HFF-Myc (cell line): ENCODE data around the gene CCNL1.

Experiments used
- DNase-seq: peaks from one replicate; pipeline ENCODE4 v3.0.0-alpha.2; 2011; ENCODE audit warnings: low read depth; ENCODE audit errors: extremely low read depth
- H3K4me3 ChIP-seq: replicated peaks from 2 replicates; pipeline ENCODE4 v1.5.1; 2011; ENCODE audit warnings: low read depth, mild to moderate bottlenecking, control low read depth, low read length
- TF ChIP-seq, protein P1 (sequence below): IDR thresholded peaks from 2 replicates; pipeline ENCODE4 v1.5.1; 2012; ENCODE audit warnings: mild to moderate bottlenecking, low read depth, low read length, control low read depth; ENCODE audit errors: missing control alignments

CCNL1 gene

DNA sequence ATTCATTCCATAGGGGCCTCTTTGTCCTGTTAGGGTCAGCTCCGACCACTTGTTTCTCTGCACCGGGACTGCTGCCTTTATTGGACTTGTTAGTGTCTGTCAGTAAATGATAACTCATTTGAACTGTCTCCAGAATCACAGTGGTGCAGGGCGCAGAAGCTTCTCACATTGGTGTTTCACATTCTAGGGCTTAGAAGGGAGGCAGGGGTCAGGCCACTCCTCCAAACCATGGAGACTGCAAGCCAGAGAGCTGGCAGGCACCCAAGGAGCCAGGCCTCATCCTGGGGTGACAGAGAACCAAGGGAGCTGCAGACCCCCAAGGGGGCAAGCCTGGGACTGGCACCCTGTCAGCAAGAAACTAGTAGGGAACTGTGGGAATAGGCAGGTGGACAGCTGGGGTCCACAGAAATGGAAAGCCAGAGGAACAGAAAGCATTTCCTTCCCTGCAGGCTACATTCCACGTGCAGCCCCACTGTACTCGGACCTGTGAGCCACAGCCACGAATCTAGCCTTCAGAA is 49.1 kb downstream of the CCNL1 start:
- TF ChIP-seq, protein P1, sequence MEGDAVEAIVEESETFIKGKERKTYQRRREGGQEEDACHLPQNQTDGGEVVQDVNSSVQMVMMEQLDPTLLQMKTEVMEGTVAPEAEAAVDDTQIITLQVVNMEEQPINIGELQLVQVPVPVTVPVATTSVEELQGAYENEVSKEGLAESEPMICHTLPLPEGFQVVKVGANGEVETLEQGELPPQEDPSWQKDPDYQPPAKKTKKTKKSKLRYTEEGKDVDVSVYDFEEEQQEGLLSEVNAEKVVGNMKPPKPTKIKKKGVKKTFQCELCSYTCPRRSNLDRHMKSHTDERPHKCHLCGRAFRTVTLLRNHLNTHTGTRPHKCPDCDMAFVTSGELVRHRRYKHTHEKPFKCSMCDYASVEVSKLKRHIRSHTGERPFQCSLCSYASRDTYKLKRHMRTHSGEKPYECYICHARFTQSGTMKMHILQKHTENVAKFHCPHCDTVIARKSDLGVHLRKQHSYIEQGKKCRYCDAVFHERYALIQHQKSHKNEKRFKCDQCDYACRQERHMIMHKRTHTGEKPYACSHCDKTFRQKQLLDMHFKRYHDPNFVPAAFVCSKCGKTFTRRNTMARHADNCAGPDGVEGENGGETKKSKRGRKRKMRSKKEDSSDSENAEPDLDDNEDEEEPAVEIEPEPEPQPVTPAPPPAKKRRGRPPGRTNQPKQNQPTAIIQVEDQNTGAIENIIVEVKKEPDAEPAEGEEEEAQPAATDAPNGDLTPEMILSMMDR: no peak
- H3K4me3 ChIP-seq: no peak overlapping the region
- no peak for DNase-seq

DNA sequence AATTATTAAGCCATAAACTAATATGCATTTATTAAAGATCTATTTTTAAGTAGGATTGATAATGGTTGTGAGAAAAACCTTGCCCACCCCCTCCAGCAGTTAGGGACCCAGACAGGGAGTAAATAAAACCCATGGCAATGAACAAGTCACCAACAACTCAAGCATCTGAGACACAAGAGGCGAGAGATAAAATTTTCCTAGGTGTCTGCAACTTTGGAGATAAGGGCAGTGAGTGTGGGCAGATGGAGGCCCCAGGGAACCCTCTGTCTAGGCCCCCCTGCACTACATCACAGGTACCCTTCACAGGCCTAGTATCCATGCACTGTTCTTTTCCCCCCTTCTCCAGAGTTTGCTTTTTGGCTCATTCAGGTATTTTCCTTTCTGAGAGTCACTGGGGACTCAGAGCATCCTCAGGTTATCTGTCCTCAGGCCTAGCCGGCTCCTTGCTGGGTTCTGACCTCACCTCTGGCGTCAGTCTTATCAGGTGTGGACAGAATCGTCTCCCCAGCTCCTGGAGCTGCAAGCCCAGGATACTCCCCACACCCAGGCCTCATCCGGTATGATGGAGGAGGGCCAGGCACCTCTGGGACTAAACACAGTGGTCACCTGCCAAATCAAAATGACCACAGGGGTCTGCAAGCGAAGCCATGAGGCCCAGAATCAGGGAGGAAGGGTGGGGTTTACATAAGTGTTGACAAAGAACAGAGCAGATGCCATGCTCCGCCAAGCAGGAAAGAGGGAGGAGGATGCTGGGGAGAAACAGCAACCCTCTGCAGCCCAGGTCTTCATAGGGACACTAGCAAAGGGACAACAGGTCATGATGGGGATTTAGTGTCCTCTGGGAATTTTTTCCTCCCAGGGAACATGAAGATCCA is 50.4 kb downstream of the CCNL1 start:
- DNase-seq: no peak
- no peak overlapping the region for H3K4me3 ChIP-seq
- TF ChIP-seq, protein P1: no peak

DNA sequence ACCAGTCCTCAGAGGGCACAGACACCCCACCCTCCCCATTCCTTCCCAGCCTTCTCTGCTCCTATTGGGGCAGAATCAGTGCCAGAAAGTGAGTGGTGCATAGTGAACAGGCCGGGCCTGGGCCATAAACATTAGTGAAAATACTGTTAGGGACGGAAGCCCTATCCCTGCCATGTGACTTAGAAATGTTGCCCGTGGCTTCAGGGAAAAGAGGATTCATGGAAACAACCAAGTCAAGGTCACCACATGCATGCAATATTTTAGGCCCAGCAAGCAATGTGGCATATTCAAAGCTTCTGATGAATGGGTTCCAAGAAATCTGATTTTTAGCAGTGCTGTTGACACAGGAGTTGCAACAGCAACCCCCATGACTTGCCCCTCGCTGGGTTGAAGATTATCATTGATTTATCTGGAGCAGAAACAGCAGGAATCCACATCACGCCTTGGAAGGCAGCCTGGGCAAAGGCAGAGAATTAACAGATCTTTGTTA is 52.3 kb downstream of the CCNL1 start:
- DNase-seq: no peak
- TF ChIP-seq, protein P1: no peak
- H3K4me3 ChIP-seq: no peak overlapping the region

DNA sequence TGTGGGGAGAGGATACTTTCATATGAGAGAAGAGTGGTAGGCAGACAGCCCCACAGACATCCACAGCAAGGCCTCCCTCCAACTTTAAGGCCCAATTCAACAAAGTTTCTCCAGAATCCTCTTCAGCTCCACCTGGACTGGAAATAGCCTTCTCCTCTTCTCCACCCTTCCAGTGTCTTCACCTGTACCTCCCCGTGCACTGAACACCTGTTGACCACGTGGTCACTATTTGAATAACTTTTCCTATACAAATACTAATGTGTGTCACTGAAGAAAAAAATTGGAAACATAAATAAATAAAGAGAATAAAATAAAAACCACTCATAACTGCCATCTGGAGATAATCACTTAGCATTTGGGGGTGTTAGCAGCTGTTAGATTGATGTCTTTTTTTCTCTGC is 52.9 kb downstream of the CCNL1 start:
- TF ChIP-seq, protein P1: no peak
- DNase-seq: no peak
- H3K4me3 ChIP-seq: no peak overlapping the region

DNA sequence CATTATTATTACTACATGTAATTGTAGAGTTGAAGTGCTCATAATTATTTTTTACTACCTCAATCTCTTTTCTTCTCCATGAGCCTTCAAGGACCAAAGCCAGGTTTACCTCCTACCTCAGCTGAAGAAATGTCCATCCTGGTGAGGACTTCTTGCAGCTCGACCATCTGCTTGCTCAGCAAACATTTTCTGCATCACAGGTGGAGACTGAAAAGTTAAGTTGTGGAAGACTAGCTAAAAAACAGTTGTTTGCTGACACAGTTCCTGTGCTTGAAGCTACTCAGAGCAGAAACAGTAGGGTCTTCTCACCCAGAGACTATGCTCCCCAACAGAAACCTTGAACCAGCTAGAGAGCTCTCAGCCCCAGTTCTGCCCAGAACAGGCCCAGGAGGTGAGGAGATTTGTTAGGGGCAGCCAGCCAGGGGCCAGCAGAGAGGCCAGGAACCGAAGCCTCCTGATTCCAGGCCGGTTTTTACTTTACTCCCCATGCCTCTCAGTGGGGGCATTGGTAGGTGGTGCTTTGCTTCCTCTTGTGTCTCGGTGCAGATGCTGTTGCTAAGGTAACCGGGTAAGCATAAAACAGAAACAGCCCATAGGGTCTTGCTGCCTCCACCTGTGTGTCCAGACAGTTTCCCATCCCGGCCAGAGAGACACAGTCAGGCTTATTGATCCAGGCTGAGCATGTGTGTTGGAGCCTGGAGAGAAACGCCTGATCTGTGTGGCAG is 54.9 kb downstream of the CCNL1 start:
- no peak overlapping the region for H3K4me3 ChIP-seq
- DNase-seq: no peak
- TF ChIP-seq, protein P1: no peak

DNA sequence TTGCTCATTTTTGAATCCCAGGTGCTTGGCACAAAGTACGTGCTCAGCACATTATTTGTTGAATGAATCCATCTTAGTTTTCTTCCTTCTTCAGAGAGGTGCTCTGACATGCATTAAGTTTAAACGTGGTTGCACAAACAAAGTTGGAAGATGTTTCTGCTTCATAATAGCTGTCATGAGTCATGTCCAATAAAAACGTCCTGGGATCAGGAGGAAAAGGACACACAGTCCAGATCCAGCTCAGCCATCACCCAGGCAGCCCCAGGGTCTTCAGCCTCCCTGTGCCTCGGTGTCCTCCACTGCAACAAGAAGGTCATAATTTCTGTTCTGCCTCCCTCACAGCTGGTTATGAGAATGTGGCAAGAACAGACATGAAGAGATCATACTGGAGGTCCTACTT is 55.4 kb downstream of the CCNL1 start:
- TF ChIP-seq, protein P1: no peak
- DNase-seq: no peak
- no peak overlapping the region for H3K4me3 ChIP-seq
